ENCODE measurements around the gene NR4A1.
"Not testable (repeated sequence)": the region's sequence is repeated elsewhere in the genome, so short reads cannot be mapped to it uniquely, and the experiment has no call there.

The NR4A1 gene

GRCh38 chr12:52097045-52097666, 45.9 kb downstream of the NR4A1 start:
- DNase-seq (ENCODE audit: low read depth in 2 of 2): no peak

- not testable (repeated sequence) for DNase-seq (ENCODE audit: low read depth in 2 of 2)
These were observed 53.3 kb downstream of the NR4A1 start for GRCh38 chr12:52104431-52105089.

All from fibroblast of skin of left quadriceps (primary cell).